Chondrocyte (in vitro differentiated cells): ENCODE data around the gene ZNF641. TPM values are rescaled to one million over a fixed set of nuclear protein-coding genes. Genes with fewer than 3 reads are reported as not detected.
A peak's percentile ranks its signal among the peaks of the same experiment; 100 is the strongest.

ENCODE experiments used
- DNase-seq: peaks from one replicate; pipeline ENCODE4 v3.0.0; 2021; ENCODE audit warnings: mixed read lengths, low spot score
- H3K27ac Mint-ChIP-seq: one replicate; pipeline ENCODE4 v1.8.0; 2021; ENCODE audit warnings: mild to moderate bottlenecking, moderate library complexity, mixed read lengths; ENCODE audit not compliant: unreplicated experiment
- H3K27me3 Mint-ChIP-seq: 2 replicates; pipeline ENCODE4 v1.8.0; 2021; ENCODE audit warnings: low read depth, mixed read lengths
- H3K36me3 Mint-ChIP-seq: 2 replicates; pipeline ENCODE4 v1.8.0; 2021; ENCODE audit warnings: low read depth, mixed read lengths
- H3K4me1 Mint-ChIP-seq: 2 replicates; pipeline ENCODE4 v1.8.0; 2021; ENCODE audit warnings: low read depth, mild to moderate bottlenecking, mixed read lengths
- H3K4me3 Mint-ChIP-seq: one replicate; pipeline ENCODE4 v1.8.0; 2021; ENCODE audit warnings: mild to moderate bottlenecking, moderate library complexity, mixed read lengths; ENCODE audit not compliant: unreplicated experiment
- H3K9me3 Mint-ChIP-seq: 2 replicates; pipeline ENCODE4 v1.8.0; 2021; ENCODE audit warnings: low read depth, mixed read lengths
- total RNA-seq: library from RNA; stranded (reverse); gene quantifications from 3 replicates; pipeline ENCODE4 v1.2.1, GENCODE V29; 2021
- TF ChIP-seq, protein P1 (sequence below): fragments of 200-600 bp; sonication (generic); IDR thresholded peaks from 2 replicates; pipeline ENCODE4 v1.5.0; 2021; ENCODE audit warnings: antibody characterized with exemption, mild to moderate bottlenecking, moderate library complexity

Gene ZNF641
- total RNA-seq, 1 donor from 2014 or later, result 12.8 TPM

DNA sequence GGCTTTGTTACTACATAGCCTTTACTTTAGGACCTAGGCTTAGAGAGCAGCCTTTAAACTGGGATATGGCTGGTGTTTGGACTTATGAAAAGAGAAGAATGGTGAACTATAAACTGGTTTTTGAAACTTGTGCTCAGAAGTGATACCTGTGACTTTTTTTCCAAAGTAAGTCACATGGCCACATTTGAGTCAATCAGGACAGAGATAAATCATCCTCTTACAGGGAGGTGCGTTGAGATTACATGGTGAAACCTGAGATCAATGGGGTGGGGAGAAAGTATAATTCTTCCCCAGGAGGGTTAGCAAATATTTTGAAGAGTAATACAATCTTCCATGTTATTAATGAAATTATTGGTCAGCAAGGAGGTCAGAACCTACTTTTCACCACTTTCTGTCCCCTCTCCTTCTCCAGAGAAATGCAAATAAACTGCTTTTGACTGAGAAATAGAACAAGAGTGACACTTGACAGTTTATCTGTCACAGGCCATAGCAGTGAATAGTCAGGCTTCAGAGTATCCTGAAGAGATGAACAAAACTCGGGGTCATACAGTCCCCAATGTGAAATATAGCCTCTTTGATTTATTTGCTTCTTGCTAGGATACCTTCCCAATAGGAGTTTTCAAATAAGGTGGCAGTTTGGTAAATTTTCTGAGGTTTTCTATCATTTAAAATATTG is 11.1 kb upstream of the ZNF641 start:
- no peak for DNase-seq
- no peak overlapping the region for H3K27ac Mint-ChIP-seq
- TF ChIP-seq, protein P1, sequence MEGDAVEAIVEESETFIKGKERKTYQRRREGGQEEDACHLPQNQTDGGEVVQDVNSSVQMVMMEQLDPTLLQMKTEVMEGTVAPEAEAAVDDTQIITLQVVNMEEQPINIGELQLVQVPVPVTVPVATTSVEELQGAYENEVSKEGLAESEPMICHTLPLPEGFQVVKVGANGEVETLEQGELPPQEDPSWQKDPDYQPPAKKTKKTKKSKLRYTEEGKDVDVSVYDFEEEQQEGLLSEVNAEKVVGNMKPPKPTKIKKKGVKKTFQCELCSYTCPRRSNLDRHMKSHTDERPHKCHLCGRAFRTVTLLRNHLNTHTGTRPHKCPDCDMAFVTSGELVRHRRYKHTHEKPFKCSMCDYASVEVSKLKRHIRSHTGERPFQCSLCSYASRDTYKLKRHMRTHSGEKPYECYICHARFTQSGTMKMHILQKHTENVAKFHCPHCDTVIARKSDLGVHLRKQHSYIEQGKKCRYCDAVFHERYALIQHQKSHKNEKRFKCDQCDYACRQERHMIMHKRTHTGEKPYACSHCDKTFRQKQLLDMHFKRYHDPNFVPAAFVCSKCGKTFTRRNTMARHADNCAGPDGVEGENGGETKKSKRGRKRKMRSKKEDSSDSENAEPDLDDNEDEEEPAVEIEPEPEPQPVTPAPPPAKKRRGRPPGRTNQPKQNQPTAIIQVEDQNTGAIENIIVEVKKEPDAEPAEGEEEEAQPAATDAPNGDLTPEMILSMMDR, result no peak
- no peaks in the 10 kb centered on the region for H3K9me3 Mint-ChIP-seq
- H3K4me1 Mint-ChIP-seq, result no peaks in the 10 kb centered on the region
- H3K27me3 Mint-ChIP-seq, result peaks cover 7% of the 10 kb centered on the region
- H3K36me3 Mint-ChIP-seq, result peaks cover 2% of the 10 kb centered on the region
- H3K4me3 Mint-ChIP-seq, result no peak overlapping the region

DNA sequence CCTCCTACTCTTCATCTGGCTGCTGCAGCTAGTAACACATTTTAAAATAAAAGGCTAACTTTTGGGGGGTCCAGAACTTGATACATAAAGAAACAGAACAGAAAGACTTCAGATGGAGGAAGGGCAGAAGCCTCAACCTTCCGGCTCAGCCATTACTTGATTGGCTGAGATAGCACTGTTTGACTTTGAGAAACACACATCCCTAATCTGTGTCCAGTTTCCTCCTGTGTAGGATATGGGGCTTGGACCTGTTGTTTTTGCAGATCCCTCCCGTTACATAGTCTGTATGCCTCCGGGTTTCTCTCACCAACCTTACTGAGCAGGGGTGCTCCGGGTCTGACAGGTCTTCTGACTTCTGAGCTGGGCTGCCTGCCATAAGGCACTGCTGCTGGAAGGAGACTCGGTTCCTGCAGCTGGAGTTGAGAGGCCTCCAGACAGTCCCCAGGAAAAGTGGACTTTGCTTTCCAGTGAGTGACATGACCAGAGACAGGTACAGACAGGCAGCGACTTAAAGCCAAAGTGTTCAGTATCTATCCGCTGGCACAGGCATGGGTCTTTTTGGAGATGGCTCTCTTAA is 8.3 kb upstream of the ZNF641 start:
- H3K4me1 Mint-ChIP-seq, result no peaks in the 10 kb centered on the region
- H3K9me3 Mint-ChIP-seq, result no peaks in the 10 kb centered on the region
- no peak overlapping the region for H3K4me3 Mint-ChIP-seq
- TF ChIP-seq, protein P1, result no peak
- H3K27me3 Mint-ChIP-seq, result no peaks in the 10 kb centered on the region
- no peak for DNase-seq
- peaks cover 2% of the 10 kb centered on the region for H3K36me3 Mint-ChIP-seq
- H3K27ac Mint-ChIP-seq, result no peak overlapping the region

- H3K27me3 Mint-ChIP-seq, result no peaks in the 10 kb centered on the region
- DNase-seq, result no peak
- peaks cover 2% of the 10 kb centered on the region for H3K36me3 Mint-ChIP-seq
- H3K9me3 Mint-ChIP-seq, result no peaks in the 10 kb centered on the region
- no peak overlapping the region for H3K4me3 Mint-ChIP-seq
- H3K4me1 Mint-ChIP-seq, result peaks cover 7% of the 10 kb centered on the region
- TF ChIP-seq, protein P1, result no peak
- H3K27ac Mint-ChIP-seq, result no peak overlapping the region
Observed at GRCh38 chr12:48356041-48356768, 5.5 kb upstream of the ZNF641 start.

GRCh38 chr12:48352157-48352760 is 1.5 kb upstream of the ZNF641 start:
- TF ChIP-seq, protein P1, result no peak
- Mint-ChIP-seq H3K36me3 (peaks cover 5% of the 10 kb centered on the region), H3K27ac (no peak overlapping the region), H3K9me3 (no peaks in the 10 kb centered on the region), H3K4me1 (peaks cover 23% of the 10 kb centered on the region), H3K27me3 (no peaks in the 10 kb centered on the region), H3K4me3 (no peak overlapping the region)
- DNase-seq, result no peak

GRCh38 chr12:48351022-48351708 is 446 bp upstream of the ZNF641 start:
- peak overlapping the region; percentile 90 for H3K4me3 Mint-ChIP-seq
- H3K9me3 Mint-ChIP-seq, result no peaks in the 10 kb centered on the region
- TF ChIP-seq, protein P1, result no peak
- H3K36me3 Mint-ChIP-seq, result peaks cover 11% of the 10 kb centered on the region
- no peaks in the 10 kb centered on the region for H3K27me3 Mint-ChIP-seq
- H3K4me1 Mint-ChIP-seq, result peaks cover 23% of the 10 kb centered on the region
- H3K27ac Mint-ChIP-seq, result peak overlapping the region; percentile 85
- no peak for DNase-seq
